Activated CD8-positive, alpha-beta memory T cell treated with anti-CD3 and anti-CD28 coated beads for 24 hours (primary cell): ENCODE results near the gene CNKSR3.

Experiments used
- DNase-seq: peaks from one replicate; pipeline ENCODE4 v3.0.0-alpha.2; 2020

Gene CNKSR3

DNA sequence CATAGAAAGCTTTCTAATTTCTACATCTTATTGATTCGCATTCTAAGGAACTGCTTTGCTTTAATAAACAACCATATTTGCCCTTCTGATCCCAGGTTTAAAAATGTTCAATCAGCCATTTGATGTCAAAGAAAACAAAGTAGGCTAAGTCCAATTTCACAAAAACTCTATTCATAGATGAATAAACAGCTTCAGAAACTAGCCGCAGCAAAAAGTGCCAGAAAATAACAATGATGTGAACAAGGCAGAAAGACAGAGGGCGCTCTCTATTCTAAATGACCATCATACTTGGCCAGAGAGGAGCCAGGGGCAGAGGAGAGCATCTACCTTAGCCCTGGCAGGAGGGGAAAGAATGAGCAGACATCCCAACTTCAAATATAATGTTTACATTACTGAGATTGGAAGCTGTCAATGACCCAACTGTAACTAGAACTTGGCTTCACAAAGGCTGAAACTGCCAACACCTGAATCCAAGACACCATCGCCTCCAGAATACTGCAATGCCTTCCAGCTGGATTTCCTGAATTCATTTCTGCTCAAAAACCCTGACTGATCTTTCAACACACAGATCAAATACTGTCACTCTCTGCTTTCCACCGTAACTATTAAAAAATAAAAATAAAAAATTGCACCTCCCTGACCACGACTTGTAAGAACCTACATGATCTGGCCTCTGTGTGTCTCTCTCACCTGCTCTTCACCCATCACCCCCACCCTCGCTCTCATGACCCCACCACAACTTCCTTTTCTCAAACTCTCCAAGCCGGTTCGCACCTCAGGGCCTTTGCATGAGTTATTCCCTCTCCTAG is 9.5 kb downstream of the CNKSR3 start:
- DNase-seq = no peak

DNA sequence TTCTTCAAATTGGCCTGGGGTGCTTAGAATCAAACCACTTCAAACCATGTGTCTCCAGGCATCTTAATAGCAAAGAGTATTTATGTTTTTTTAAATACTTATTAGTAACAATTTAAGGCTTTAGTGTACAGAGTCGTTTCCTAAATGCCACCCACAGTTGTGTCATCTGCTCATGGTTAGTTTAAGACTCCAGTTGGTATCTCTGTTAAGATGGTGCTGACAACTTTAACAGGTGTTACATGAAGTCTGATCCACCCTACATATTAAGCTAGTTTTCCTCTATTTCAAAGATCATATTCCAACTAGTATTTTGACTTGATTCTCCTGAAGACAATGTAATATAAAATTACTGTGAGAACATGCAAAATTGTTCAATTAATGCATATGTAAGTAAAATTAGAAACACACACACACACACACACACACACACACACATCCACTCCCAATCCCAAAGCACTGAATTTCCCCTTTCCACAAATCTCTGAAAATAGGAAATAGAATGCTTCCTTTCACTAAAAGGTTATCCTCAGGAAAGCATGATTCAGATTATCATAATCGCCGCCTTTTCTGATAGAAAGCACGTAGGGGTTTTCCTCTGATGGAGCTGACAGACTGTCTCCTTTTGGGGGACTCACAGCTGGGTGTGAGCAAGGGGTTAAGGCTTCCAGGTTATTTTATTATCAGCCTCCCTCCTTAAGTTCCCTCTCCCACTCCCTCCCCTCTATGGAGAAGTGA is 10.5 kb downstream of the CNKSR3 start:
- no peak for DNase-seq

DNA sequence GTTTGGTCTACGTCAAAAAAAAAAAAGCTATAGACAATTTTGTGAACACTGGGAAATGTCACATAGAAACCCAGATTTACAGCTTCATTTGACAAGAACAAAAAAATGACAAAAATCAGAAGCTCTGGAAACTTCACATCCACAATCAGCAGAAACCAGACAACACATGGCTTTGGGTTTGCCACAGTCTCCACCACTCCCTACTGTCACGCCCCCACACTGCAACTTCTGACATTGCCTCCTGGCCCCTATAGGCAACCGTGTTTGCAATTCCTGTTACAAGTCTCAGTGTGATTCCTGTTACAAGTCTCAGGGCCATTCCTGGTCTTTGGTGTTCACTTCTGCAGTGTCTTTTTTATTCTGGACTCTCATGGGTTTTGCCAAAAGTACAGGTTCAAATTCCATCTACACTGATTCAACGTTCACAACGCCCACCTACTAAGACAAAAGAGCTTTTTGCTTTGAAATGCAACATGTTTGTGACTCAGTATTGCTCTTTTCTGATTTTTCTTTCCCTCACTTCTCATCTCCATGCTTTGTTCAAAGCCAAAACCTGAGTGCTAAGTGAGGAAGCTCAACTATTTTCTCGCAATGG is 12.0 kb downstream of the CNKSR3 start:
- DNase-seq = no peak

DNA sequence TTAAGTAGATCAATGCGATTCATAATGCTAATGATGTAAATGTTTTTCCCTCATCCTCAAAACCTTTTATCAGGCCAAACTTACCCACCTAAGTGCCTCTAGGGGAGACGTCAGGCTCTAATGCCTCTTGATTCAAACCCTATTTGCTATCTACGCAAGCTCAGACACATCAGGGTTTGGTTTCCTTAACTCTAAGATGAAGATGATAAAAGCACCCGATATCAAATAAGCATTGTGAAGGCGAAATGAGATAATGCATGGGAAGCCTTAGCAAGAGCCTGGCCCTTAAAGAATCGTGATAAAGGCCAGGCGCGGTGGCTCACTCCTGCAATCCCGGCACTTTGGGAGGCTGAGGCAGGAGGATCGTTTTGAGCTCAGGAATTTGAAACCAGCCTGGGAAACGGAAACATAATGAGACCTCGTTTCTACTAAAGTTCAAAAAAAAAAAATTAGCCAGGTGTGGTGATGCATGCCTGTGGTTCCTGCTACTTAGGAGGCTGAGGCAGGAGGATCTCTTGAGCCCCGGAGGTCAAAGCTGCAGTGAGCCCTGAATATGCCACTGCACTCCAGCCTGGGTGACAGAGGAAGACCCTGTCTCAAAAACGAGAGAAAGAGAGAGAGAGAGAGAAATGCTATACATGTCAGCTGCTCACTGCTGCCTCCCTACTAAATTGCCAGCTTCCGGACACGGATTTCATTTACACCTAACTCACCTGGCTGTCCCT is 13.5 kb downstream of the CNKSR3 start:
- no peak for DNase-seq

DNA sequence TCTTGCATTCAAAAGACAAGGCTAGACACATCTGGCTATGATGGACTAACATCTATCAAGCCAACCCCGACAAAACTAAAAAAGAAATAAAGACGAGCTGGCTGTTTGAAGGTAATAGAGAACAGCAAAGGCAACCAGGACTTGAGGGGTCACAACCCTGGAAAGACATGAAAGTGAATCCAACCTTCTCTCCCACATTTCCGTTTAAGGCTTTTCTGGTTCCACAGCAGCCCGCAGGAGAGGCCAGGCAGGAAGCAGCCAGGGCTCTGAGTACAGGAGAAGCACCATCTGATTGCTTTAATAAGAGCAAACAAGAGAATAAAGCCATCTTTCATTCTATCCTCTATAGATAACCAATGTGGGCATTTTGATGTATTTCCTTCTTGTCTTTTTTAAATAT is 14.3 kb downstream of the CNKSR3 start:
- DNase-seq = no peak

DNA sequence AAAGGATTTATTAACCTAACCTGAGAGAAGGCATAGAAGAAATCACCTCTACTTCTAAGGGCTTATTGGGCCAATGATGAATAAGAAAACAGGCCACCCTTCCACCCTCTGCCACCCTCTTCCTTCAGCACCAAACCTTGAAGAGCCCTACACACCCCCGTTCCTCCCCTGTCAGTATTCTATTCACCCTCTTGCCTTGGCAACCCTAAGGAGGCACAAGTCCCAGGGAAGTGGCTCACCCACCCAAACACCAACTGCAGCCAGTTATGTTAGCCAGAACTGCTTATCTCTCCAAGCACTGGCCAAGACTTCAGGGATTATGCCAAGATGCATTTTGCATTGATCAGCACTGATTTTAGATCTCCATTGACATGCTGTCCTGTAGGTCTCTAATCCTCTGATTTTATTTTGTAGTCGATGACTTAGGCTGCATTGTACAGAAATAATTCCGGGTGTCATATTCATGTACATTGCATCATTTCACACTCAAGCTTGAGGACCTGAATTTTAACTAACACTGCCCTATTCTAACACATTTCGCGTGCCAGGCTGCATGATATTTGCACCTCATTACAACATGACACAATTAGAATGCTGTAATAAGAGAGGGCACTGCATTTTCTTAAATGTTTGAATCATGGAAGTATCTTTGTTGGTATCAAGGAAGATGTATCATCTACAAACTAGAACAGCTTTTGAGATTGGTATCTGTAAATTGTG is 15.7 kb downstream of the CNKSR3 start:
- DNase-seq = no peak

DNA sequence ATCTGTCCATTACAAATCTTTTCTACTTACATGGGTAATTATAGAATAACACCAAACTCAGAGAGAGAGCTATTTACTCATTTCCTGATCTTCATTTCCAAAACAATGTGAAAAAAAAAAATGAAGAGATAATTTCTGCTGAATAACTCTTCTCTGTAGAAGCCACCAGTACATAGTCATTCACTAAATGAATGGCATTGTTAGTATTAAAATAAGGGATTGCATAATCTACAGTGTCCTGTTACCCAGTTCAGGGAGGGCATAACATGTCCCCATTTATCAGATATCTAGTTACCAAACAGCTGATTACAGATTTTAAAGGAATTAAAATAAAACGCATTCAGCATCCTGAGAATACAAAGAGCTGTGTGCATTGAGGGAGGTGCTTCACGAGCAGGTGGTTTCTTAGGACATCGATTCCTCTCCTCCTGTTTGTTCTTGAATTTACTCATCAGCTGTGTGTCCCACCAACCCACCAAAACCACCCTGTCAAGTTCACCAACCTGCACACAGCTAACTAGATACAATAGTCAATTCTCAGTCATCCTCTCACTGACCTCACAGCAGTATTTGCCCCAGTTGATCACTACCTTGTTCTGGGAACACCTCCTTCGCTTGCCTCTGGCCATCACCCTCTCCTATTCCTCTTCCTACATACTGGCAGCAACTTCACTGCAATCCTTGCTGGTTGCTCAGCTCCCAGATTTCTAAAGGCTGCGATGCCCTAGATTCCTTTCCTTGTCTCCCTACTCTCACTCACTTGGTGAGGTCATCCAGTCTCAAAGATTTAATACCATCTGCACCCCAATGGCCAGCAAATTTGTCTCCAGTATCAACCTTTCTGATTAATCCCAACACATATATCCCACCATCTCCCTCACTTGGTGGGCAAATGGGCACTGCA is 18.7 kb downstream of the CNKSR3 start:
- no peak for DNase-seq

DNA sequence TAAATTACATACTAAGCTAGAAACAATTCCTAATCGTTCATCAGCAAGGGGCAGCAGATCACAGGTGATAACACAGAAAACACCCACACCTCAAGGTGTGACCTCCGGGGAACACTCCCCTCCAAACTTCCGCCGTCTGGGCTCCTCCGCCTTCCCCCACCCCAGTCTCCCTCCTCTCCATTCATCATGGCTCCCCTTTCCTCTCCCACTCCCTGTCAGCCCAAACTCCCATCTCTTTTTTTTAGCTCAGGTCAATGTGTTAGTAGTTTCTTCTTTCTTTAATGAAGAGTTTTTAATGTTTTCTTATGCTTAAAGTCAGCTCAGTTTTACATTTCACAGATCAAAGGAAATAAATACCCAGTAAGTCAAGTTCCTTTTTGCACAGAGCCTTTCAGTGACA is 20.7 kb downstream of the CNKSR3 start:
- no peak for DNase-seq

DNA sequence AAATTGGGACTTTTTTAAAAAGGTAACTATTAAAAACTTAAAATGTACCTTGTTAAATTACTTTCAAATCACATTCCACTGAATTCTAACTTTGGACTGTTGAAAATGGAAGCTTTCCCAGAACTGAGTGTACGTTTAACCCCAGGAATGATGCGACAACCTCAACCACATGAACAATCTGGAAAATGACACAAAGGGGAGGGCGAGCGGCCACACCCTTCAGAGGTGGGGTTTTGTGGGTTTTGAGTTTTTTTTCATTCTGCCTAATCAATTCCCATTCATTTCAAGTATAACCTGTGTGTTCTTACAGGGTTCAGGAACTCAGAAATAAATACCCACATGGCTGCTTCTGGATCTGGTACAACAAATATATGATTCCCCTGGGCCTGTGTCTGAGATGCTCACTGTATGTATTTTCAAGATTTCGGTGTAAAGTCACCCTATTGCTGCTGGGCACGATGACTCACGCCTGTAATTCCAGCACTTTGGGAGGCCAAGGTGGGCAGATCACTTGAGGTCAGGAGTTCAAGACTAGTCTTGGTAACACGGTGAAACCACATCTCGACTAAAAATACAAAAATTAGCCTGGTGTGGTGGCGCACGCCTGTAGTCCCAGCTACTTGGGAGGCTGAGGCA is 21.6 kb downstream of the CNKSR3 start:
- no peak for DNase-seq

DNA sequence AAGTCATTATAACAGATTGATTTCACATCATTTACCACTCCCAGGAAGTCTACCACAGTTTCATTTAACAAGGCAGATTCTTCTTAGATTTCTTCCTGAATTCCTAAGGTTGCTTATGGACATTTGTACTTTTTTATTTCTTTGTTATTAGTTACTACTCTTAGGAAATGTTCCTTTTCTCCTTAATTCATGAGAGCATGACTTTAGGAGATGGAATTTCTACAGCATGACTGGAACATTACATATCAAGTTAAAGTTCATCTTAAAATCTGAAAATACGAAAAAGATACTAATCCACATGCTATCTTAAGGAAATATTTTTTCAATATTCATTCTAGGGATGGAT is 22.3 kb downstream of the CNKSR3 start:
- DNase-seq = no peak

DNA sequence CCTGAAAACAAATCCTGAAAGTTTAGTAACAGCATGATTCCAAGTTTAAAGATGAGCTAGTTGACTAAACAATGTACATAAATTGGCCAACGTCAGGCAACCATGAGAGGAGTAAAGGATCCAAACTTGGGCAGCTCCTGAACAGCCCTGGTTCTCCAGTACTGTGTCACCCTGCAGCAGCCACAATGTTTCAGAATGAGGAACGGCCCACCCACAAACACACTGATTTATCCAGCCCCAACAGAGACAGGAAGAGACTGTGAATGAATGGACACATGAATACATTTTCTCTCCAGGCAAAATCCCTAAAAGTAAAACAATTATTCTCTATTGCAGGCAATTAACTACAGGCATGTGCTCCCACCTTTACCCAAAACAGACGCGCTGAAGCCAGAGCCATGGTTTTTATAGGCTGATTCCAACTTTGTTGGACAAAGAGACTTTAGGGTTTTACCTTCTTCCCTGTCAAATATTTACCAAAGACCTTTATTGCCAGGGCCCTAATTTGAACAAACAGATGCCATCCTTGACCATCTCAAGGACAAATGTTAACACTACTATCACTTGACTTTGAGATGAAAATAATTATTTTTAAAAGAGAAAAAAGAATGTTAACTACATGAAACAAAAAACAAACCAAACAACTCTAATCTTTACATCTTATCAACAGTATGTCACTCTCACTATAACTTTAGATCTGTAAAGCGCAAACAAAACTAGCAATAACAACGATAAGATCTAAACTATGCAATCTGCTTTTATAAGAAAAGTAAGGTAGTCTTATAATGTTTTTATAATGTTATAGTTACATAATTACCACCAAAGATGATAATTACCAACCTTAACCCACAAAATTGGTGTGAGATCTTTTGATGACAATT is 22.9 kb downstream of the CNKSR3 start:
- DNase-seq = no peak

DNA sequence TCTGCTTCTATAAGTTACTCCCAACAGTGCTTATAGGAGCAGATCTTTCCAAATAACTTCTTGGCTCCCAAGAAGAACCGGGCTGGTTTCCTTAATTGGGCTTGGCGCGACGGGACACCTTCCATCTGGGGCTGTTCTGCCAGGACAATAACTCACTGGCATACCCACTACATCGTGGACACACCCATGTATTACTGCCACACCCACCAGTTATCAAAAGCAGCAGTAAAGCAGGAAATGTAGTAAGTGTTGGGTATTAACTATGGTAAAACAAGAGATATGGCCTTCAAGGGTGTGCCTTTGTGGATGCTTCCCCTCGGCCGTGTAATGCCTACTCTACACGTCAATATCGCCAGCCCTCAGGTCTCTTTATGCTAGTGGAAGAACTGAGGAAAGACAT is 24.7 kb downstream of the CNKSR3 start:
- no peak for DNase-seq

DNA sequence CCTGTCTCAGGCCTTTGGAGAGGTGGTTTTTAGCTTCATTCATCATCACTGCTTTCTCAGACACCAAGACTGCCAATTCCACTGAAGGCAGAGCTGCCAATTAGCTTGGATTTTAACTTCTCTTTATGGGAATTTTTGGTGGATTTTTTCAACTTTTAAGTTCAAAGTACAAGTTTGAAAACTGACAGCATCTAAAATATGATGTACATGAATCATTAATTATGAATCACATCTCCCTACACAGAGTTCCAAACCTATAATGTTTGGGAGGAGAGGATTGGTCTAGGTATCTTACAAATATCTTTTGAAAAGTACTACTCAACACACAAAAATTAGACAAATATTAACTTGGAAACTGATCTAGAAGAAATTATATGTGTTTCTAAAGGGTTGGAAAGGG is 25.5 kb downstream of the CNKSR3 start:
- DNase-seq = no peak

DNA sequence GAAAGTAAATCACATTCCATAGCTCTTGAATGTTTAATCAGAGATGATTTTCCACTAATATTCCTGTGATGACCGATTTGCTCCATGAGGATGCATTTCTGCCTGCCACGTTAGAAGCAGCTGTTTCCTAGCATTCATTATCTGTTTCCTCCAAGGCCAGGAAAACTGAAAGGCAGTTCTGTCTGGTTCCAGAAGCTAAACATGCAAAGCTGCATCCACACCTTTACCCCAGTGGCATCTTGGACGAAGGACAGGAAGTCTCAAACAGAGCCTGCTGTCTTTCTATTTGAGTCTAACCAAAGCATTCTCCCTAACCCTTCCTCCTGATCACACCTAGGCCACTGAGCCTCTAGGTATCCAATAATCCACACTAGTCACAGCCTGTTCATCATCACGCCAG is 27.6 kb downstream of the CNKSR3 start:
- DNase-seq = no peak

DNA sequence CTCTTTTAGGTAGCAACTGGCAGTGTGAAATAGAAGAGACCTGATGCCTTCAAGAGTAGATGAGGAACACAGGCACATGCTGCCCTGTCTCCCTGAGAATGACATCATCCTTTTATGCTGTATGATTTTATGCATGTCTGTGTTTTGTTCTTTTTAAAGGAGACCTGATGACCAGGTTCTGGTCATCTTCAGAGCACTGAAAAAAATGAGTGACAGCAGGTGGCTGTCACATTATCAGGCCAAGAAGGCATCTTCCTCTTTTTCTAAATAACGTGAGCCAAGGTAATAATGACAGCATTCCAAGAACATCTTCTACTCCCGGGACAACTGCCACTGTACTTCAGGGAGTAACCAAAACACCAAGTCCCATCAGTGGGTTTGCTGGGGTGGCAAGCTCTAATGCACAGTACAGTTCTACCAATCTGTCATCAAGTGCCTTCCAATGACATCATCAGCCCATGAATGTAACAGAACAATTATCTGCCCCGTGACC is 28.9 kb downstream of the CNKSR3 start:
- DNase-seq = no peak

DNA sequence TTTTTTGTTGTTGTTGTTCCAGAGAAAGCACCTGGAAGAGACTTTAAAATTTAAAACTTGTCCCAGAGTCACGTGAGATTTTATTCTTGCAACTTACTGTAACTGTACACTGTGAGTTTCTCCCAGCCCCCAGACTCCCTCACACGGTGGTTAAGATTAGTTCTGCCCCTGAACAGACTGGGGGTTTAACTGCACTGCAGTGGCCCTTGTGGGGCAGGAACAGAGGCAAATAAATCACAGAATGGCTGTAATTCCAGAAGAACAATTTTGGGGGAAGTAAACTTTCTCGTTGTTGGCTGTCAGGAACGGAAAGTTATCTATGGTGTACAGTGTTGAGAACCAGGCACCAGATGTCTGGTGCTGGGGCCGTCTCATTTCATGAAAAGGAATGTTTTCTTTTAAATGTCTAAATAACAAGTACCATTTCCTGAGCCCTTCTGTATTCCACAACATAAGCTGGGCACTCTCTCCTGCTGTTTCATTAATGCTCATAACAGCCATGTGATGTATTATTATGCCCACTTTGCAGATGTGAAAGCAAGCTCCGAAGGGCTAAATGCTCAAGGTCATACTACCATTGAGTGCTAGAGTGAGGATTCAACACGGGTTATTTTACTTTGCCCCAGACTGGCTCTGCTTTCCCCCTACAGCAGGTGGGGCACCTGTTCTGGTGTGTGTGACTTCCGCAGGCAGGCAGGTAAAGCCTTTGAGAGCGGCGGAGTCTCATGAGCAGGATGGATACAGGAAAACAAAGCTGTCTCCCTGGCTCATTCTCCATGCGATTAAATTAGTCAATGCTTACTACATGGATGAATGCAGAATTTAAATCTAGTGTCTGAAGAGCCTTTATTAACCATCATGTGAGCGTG is 30.5 kb downstream of the CNKSR3 start:
- DNase-seq = no peak

DNA sequence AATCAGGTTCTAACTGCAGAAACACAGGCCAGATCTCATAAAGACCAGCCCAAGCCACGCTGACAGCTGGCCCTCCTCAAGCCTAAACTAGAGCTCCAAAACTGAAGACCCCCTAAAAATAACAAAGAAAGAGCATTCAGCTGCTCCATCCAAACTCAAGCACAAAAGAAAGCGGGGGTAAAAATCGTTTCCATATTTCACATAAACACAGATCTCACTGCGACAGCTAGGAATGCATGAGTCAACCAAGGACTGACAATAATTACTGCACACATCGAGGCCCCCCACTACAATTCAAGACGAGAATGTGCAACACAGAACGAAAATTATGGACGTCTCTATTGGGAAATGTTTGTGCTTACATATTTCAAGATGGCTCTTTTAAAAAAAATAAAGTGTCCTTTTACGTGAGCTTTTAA is 31.1 kb downstream of the CNKSR3 start:
- DNase-seq = no peak

DNA sequence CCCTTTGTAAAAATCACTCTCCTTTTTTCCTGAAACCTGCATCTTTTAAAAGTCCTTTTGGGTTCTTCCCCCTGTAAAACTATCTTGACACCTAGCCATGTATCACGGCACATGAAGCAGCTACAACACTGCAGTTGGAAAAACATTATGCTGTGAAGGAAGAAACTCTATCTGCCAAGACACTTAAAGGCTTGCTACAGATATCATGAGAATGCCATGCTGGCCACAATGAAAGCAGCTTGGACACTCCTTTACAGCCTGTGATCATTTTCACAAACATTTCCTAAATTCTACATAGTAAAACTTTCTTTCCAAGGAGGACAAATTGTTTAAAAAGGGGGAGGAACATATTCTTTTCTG is 31.8 kb downstream of the CNKSR3 start:
- DNase-seq = no peak
